Breast epithelium (tissue), 4 donors: ENCODE measurements around the gene HSPBP1. TPM values are rescaled to one million over a fixed set of nuclear protein-coding genes. Genes with fewer than 3 reads are reported as not detected.

Experiments used
- DNase-seq, 2 donors: peaks; one replicate each; pipeline ENCODE4 v3.0.0-alpha.2; 2019; ENCODE audit warnings: low spot score in 2 of 2
- H3K27ac ChIP-seq, 2 donors: fragments of 200-600 bp; sonication (generic) in 1 of 2; one replicate each; pipeline ENCODE4 v1.5.1; 2016 to 2019; ENCODE audit warnings: mild to moderate bottlenecking in 1 of 2
- H3K27me3 ChIP-seq, 2 donors: fragments of 200-600 bp; sonication (generic) in 1 of 2; one replicate each; pipeline versions ENCODE4 v1.5.1 to v1.6.0; 2017 to 2019; ENCODE audit warnings: control low read depth in 1 of 2, mild to moderate bottlenecking in 1 of 2
- H3K36me3 ChIP-seq: fragments of 200-600 bp; one replicate; pipeline ENCODE4 v1.5.1; 2019
- H3K4me1 ChIP-seq, 2 donors: fragments of 200-600 bp; sonication (generic); one replicate each; pipeline ENCODE4 v1.5.1; 2016 to 2019; ENCODE audit warnings: control low read depth in 1 of 2
- H3K4me3 ChIP-seq, 3 donors: fragments of 200-600 bp; sonication (generic); 1 replicate in 2 of 3; 2 replicates in 1 of 3; pipeline ENCODE4 v1.5.1; 2016 to 2019; ENCODE audit warnings: mild to moderate bottlenecking in 3 of 3, moderate library complexity in 2 of 3
- H3K9me3 ChIP-seq, 2 donors: fragments of 200-600 bp; sonication (generic) in 1 of 2; one replicate each; pipeline ENCODE4 v1.5.1; 2016 to 2019; ENCODE audit warnings: control low read depth in 1 of 2
- POLR2A ChIP-seq: fragments of 450-650 bp; IDR thresholded peaks from one replicate; pipeline ENCODE4 v1.6.1; 2016; ENCODE audit warnings: antibody characterized with exemption, mild to moderate bottlenecking, moderate library complexity
- POLR2AphosphoS5 ChIP-seq, 3 donors: sonication (generic); formaldehyde crosslinking; IDR thresholded peaks; one replicate each; pipeline ENCODE4 v1.6.1; 2017; ENCODE audit warnings: antibody characterized with exemption in 3 of 3
- intact Hi-C: fragments of 100-400 bp; cut with DNase I; formaldehyde crosslinking; loops from one replicate; pipeline ENCODE4 v1.15.1; 2023; ENCODE audit warnings: low total_unique reads
- total RNA-seq, 3 donors: library from RNA; depleted of rRNA; stranded (reverse); fragments of >200 nt; gene quantifications; one replicate each; pipeline ENCODE4 v1.1.0, GENCODE V29; 2016
- TF ChIP-seq, protein P1 (sequence below), 3 donors: fragments of 450-650 bp; IDR thresholded peaks; one replicate each; pipeline ENCODE4 v1.5.1; 2016 to 2017; ENCODE audit warnings: antibody characterized with exemption in 3 of 3, mild to moderate bottlenecking in 3 of 3, moderate library complexity in 3 of 3

Gene HSPBP1
- total RNA-seq, 3 donors from 2014 or later, result 13.3 to 36.1 (median 32.6) TPM

GRCh38 chr19:55223291-55224037, 56.4 kb downstream of the HSPBP1 start:
- no peak for TF ChIP-seq POLR2AphosphoS5 (IDR thresholded peaks at IDR 0.05)
- TF ChIP-seq, protein P1, sequence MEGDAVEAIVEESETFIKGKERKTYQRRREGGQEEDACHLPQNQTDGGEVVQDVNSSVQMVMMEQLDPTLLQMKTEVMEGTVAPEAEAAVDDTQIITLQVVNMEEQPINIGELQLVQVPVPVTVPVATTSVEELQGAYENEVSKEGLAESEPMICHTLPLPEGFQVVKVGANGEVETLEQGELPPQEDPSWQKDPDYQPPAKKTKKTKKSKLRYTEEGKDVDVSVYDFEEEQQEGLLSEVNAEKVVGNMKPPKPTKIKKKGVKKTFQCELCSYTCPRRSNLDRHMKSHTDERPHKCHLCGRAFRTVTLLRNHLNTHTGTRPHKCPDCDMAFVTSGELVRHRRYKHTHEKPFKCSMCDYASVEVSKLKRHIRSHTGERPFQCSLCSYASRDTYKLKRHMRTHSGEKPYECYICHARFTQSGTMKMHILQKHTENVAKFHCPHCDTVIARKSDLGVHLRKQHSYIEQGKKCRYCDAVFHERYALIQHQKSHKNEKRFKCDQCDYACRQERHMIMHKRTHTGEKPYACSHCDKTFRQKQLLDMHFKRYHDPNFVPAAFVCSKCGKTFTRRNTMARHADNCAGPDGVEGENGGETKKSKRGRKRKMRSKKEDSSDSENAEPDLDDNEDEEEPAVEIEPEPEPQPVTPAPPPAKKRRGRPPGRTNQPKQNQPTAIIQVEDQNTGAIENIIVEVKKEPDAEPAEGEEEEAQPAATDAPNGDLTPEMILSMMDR (IDR thresholded peaks at IDR 0.05), result no peak
- TF ChIP-seq POLR2A, result no peak

GRCh38 chr19:55220525-55220924, 59.4 kb downstream of the HSPBP1 start:
- no peaks in the 10 kb centered on the region for H3K27me3 ChIP-seq
- no peak overlapping the region for H3K27ac ChIP-seq
- H3K36me3 ChIP-seq, result no peaks in the 10 kb centered on the region
- DNase-seq, result no peak
- H3K4me1 ChIP-seq, result no peaks in the 10 kb centered on the region
- TF ChIP-seq POLR2A (no peak), POLR2AphosphoS5 (IDR thresholded peaks at IDR 0.05) (no peak)
- TF ChIP-seq, protein P1 (IDR thresholded peaks at IDR 0.05), result no peak
- intact Hi-C loops, result no loop called here
- H3K4me3 ChIP-seq, result no peak overlapping the region
- H3K9me3 ChIP-seq, result peaks cover 0 to 4% of the 10 kb centered on the region in 2 donors

More at GRCh38 chr19:55223291-55224037, 56.4 kb downstream of the HSPBP1 start:
- H3K9me3 ChIP-seq, result peaks cover 0 to 4% of the 10 kb centered on the region in 2 donors
- H3K27me3 ChIP-seq, result no peaks in the 10 kb centered on the region
- DNase-seq, result no peak
- no peaks in the 10 kb centered on the region for H3K4me1 ChIP-seq
- intact Hi-C loops, result no loop called here
- no peak overlapping the region for H3K27ac ChIP-seq
- H3K36me3 ChIP-seq, result no peaks in the 10 kb centered on the region
- H3K4me3 ChIP-seq, result no peak overlapping the region

DNA sequence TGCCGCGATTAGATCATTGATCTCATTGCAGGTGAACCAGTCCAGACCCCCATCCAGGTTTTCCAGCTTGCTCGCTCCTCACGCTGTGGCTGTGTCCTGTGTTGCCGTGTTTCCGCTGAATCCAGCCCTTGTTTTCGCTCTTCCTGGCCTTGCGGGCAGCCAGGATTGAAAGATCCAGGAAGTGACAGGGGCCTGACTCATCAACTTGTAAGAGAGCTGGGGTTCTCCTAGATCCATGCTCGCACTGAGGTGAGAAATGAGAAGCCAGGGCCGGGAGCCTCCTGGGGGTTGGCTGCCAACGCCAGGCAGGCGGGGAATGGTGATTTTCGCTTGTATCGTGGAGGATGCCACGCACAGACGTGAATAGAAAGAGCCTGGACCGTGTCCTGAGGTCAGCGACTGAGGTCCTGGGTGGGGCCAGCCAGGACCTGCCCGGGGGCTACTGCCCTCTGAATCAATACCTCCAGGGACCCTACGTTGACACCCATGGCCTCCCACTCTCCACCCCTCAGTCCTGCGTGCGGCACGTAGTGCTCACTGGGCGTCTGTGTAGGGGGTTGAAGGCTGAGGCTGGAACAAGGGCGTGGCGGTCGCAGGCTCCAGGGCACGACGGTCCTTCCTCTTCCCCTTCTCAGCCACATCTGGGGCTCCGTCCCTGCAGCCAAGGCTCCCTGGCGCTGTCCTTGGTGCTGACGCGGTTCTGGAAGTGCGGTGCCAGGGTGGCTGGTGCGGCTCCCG, 63.3 kb downstream of the HSPBP1 start:
- peaks cover 12 to 15% of the 10 kb centered on the region in 2 donors for H3K9me3 ChIP-seq
- H3K4me3 ChIP-seq, result peak overlapping the region; percentile 31 to 64 (median 51)
- TF ChIP-seq POLR2AphosphoS5 (IDR thresholded peaks at IDR 0.05), result peak in 2 of 3 donors; percentile 11 to 48
- TF ChIP-seq, protein P1 (IDR thresholded peaks at IDR 0.05), result no peak
- peak; percentile 23 to 70 for DNase-seq
- peak overlapping the region in 1 of 2 donors; percentile 67 for H3K27ac ChIP-seq
- H3K4me1 ChIP-seq, result no peaks in the 10 kb centered on the region
- H3K27me3 ChIP-seq, result no peaks in the 10 kb centered on the region
- intact Hi-C loops, result loop anchor here (5.0 kb wide), 1 partner anchor 601 kb away; no protein-coding TSS in a partner anchor
- no peaks in the 10 kb centered on the region for H3K36me3 ChIP-seq

DNA sequence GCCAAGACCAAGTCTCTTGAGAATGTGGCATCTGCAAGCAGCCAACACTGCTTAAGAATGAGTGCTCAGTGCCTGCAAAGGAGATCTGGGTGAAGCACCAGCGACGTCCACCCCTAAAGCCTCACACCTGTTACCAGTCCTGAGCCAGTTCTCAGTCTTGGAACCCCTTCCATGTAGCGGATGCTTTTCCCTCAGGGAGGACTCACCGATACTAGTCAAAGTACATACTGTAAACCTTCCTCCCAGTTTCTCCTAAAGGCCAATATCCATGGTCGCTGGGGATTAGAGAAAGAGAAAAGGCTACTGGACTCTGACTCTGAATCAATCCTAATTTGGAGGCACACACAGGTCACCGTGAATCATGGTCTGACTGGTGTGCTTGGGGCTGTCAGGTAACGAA, 66.4 kb downstream of the HSPBP1 start:
- Histone ChIP-seq H3K4me1 (no peaks in the 10 kb centered on the region), H3K4me3 (no peak overlapping the region), H3K36me3 (no peaks in the 10 kb centered on the region), H3K9me3 (peaks cover 11 to 12% of the 10 kb centered on the region in 2 donors), H3K27me3 (no peaks in the 10 kb centered on the region), H3K27ac (no peak overlapping the region)
- no peak for DNase-seq
- TF ChIP-seq POLR2AphosphoS5 (IDR thresholded peaks at IDR 0.05) (no peak), POLR2A (no peak)
- TF ChIP-seq, protein P1 (IDR thresholded peaks at IDR 0.05), result no peak
- intact Hi-C loops, result no loop called here

- no peak for DNase-seq
- intact Hi-C loops, result no loop called here
- H3K27me3 ChIP-seq, result no peaks in the 10 kb centered on the region
- H3K36me3 ChIP-seq, result no peaks in the 10 kb centered on the region
- no peaks in the 10 kb centered on the region for H3K4me1 ChIP-seq
- peaks cover 11 to 12% of the 10 kb centered on the region in 2 donors for H3K9me3 ChIP-seq
- no peak overlapping the region for H3K27ac ChIP-seq
- TF ChIP-seq POLR2A (no peak), POLR2AphosphoS5 (IDR thresholded peaks at IDR 0.05) (no peak)
- TF ChIP-seq, protein P1 (IDR thresholded peaks at IDR 0.05), result no peak
- H3K4me3 ChIP-seq, result no peak overlapping the region
Measured at GRCh38 chr19:55212447-55212846, 67.5 kb downstream of the HSPBP1 start.
